GM12864 (cell line): ENCODE data around the gene PCSK4.

Source experiments
- DNase-seq: peaks from one replicate; pipeline ENCODE4 v3.0.0-alpha.2; 2011; ENCODE audit warnings: low read depth
- H3K4me3 ChIP-seq: 2 replicates; pipeline ENCODE4 v1.5.1; 2011; ENCODE audit warnings: mild to moderate bottlenecking, low read depth, low read length, control low read depth
- CTCF ChIP-seq: IDR thresholded peaks from 2 replicates; pipeline ENCODE4 v1.5.1; 2011; ENCODE audit warnings: low read depth, mild to moderate bottlenecking, moderate library complexity, low read length, control low read depth, inconsistent platforms; ENCODE audit errors: missing control alignments

Gene PCSK4

GRCh38 chr19:1524972-1525325 lies 34.8 kb upstream of the PCSK4 start:
- H3K4me3 ChIP-seq = no peak overlapping the region

GRCh38 chr19:1524287-1524971 lies 34.3 kb upstream of the PCSK4 start:
- DNase-seq = no peak
- no peak for TF ChIP-seq CTCF
- no peak overlapping the region for H3K4me3 ChIP-seq

More at GRCh38 chr19:1524972-1525325, 34.8 kb upstream of the PCSK4 start:
- no peak for DNase-seq
- no peak for TF ChIP-seq CTCF

GRCh38 chr19:1523412-1524286 lies 33.5 kb upstream of the PCSK4 start, which contains the start of gene PLK5:
Gene PLK5, plus strand, starts transcription at chr19:1524077. Its CDS starts 2,920 bp downstream, at chr19:1526997.
- no peak for TF ChIP-seq CTCF
- DNase-seq = no peak
- H3K4me3 ChIP-seq = no peak within 1 kb of the TSS

GRCh38 chr19:1522838-1523237 lies 32.7 kb upstream of the PCSK4 start:
- H3K4me3 ChIP-seq = no peak overlapping the region
- no peak for DNase-seq
- no peak for TF ChIP-seq CTCF

- DNase-seq = no peak
- H3K4me3 ChIP-seq = no peak overlapping the region
- TF ChIP-seq CTCF = no peak
Observed at GRCh38 chr19:1522061-1522460, 31.9 kb upstream of the PCSK4 start.

GRCh38 chr19:1521636-1522035 lies 31.5 kb upstream of the PCSK4 start:
- DNase-seq = no peak
- no peak overlapping the region for H3K4me3 ChIP-seq
- TF ChIP-seq CTCF = no peak
